GM21619 (cell line): ENCODE results near the gene LAMC1.

ENCODE experiments used
- ATAC-seq: cut with Tn5 transposase; IDR thresholded peaks from one replicate; pipeline ENCODE4 v1.9.1; 2021; ENCODE audit not compliant: unreplicated experiment

LAMC1 gene

DNA sequence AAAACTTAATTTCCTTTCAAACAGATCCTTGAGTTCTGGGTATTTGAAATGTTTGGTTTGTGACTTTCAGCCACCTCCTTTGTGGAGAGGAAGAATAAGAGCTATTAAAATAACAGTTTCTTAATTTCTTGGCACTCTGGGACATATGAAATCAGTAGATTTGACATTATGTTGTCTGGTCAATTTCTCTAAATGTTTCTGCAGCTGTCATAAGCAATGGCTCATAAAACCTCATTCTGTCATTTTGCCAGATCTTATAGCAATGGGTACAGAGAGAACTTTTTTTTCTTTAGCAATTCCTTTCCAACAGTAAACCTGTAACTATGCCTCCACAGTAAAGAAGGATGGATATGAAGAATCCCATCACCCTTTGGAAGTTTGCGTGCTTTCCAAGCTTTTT is 52.6 kb downstream of the LAMC1 start:
- ATAC-seq = no peak

DNA sequence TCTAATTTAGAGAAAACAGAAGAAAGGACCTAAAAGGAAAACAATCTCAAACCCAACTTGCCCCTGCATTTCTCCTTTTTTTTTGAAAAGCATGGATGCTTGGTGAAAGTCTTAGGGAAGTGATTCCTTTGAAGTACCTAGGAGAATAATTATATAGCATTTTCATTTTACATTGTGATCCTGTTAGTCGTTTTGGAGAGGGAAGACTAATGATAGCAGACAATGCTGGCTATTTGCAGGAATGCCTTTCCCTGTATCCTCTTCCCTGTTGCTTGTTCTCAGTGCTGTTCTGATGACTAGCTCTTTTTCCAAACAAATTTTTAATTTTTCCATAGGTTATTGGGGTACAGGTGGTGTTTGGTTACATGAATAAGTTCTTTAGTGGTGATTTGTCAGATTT is 53.9 kb downstream of the LAMC1 start:
- no peak for ATAC-seq

- no peak for ATAC-seq
Measured at GRCh38 chr1:183079712-183080388, 56.6 kb downstream of the LAMC1 start.

- ATAC-seq = no peak
Measured at GRCh38 chr1:183080406-183080805, 57.2 kb downstream of the LAMC1 start.

- no peak for ATAC-seq
Measured at GRCh38 chr1:183081402-183082120, 58.3 kb downstream of the LAMC1 start.

DNA sequence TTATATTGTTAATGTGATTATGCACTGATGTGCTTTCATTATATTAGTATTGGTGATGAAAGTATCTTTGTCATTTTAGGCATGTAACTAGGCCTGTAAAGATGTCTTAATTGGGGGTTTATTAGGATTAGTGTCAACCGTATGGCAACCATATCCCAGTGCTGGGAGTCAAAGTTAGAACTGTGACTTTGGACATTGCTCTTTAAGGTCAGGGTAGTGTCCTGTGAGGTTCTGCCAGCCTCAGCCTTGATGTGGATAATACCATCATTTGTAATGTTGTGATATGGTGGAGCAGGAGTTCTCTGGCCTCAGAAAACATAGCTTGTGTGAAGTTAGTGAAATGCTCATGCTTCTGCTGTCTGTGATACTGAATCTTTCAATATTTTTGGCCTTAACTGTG is 59.4 kb downstream of the LAMC1 start:
- no peak for ATAC-seq

- ATAC-seq = no peak
Measured at GRCh38 chr1:183087001-183087400, 63.8 kb downstream of the LAMC1 start.

DNA sequence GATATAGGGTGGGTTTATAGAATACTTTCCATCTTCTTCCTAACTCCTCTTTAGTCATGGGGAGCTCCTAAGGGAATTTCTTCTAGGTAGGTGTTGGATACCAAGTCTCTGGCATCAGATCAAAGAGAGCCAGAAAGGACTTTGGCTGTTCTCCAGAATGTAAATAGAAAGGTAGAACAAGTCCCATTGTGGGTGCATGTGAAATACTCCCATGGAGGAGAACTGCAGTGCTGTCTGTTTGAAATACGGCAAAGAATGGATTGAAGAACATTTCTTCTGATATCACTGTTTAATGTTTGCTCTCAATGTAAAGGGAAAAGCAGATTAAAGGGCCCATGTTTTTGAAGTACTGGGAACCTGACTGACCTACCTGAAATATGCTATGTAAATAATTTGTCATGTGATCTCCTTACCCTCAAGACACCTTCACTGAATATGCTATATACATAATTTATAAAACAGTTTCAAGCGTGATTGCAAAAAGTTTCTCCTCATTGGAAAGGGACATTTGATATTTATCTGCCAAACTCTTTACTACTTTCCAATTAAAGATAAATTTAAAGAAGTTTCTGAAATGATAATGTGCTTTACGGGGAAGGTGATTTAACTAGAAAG is 65.9 kb downstream of the LAMC1 start:
- ATAC-seq = no peak

GRCh38 chr1:183090391-183091006 is 67.3 kb downstream of the LAMC1 start:
- no peak for ATAC-seq

DNA sequence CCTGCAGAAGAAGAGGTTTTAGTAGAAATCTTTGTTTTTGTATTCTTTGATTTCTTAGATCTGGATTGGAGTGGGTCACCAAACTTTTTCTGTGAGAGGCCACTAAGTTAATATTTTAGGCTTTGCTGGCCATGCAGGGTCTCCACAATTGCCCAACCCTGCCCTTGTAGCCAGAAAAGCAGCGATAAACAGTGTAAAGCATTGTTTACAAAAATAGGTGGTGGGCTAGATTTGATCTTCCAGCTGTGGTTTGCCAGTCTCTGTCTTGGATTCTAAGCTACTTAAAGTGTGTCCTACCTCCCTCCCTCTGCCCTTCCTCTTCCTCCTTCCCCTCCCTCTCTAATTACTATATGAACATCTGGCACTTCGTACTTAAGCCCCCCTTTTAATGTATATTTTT is 68.0 kb downstream of the LAMC1 start:
- ATAC-seq = no peak

DNA sequence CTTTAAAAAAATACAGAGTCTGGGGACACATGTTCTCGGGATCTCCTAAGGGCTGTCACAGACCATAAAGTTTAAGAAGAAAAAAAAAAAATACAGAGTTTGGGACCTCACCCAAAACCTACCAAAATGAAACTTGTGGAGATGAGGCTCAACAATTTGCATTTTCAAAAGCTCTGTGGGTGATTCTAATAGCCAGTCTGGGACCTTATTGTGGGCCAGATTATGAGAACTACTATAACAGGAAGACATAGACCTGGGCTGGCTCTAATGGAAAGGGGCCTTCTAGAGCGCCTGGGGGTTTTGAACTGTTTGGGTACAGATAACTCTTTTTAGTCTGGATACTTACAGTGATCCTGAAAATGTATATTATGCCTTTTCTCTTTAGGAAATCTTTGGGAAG is 69.1 kb downstream of the LAMC1 start:
- no peak for ATAC-seq

- ATAC-seq = no peak
Measured at GRCh38 chr1:183093066-183093668, 69.9 kb downstream of the LAMC1 start.

GRCh38 chr1:183093786-183094298 is 70.6 kb downstream of the LAMC1 start:
- ATAC-seq = no peak

DNA sequence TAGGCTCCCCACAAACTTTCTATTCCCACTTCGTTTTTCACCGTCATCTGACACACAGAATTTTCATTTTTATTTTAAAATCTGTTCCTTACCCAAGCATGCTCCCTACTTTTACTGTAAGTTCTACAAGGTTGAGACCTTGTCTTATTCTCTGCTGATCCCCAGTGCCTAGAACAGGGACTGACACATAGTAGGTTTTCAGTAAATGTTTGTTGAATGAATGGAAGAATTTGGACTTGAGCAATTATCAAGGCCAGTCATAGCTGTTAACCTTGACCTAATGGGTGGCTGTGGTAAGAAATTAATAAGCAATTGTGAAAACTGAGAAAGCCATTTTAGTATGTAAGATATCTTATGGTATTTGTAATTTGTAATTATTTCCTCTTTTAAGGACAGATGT is 71.1 kb downstream of the LAMC1 start:
- ATAC-seq = no peak

- no peak for ATAC-seq
Measured at GRCh38 chr1:183096351-183096750, 73.1 kb downstream of the LAMC1 start.

- ATAC-seq = no peak
Measured at GRCh38 chr1:183096894-183097293, 73.7 kb downstream of the LAMC1 start.

DNA sequence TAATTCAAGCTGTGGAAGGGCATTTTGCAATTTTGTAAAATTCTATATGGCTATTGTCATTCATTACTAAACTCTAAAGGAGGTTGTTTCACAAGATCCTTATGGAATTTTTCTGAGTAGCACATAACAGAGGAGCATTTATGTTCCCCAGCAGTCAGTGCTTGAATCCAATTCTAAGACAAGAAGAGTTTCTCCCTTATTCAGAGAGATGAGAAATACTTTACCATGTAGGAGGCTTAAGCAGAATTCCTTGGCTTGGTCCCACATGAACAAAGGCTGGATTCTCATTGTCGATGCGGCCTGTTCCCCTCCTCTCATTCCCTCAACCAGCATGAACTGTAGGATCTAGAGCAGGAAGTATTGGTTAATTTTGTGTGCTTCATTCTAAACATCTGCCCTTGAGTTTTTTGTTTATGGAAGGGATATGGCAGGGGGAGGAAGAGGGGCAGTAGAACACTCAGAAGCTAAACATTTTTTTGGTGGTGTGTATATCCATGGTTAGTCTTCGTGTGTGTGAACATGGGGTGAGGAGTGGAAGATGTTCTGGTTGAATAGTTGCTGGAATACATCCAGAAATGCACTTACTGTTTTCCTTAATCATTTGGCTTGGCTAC is 74.3 kb downstream of the LAMC1 start:
- ATAC-seq = no peak

DNA sequence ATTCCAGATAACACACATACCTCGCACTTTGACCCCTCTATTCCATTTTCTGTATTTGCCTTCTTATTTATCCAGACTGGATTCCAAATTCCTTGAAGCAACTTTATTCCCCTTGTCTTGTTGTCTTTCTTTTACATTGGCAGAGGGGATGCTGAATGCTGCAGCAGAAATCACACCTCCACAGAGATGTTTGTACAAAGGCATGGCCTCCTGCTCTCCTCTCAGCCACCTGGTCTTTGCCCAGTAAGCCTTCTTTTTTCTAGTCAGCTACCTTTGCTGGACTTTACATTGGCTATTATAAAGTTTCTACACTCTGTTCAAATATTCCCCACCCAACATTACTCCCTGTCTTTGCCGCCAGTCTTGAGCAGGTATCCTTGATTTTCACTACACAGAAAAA is 75.1 kb downstream of the LAMC1 start:
- no peak for ATAC-seq

DNA sequence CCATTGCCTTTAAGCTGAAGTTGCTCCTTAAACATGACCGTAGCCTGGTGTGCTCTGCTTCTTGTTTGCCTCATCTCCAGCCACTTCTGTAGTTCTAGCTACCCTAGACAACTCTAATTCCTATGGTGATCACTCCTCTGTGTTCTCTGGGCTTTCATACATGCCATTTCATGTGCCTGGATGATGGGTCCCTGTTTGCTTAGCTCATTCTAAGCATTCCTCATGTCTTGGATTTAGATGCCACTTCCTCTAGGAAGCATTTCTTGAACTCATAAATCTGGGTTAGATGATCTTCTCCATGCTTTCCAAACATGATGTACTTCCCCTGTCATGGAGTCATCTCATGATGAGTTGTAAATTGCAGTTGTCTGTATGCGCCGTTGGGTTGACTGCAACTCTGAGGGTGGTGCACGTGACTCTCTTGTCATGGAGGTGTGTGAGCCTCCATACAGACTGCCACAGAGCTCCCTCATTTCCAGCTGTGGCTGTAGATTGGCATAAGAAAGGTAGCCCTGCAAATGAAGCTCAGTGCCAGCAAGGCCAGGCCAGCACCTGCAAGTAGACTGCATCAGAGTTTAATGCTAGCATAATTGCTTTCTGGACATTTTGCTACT is 77.2 kb downstream of the LAMC1 start:
- ATAC-seq = no peak

- no peak for ATAC-seq
Measured at GRCh38 chr1:183101081-183101480, 77.9 kb downstream of the LAMC1 start.
